ENCODE measurements around the gene NRXN3.

DNA sequence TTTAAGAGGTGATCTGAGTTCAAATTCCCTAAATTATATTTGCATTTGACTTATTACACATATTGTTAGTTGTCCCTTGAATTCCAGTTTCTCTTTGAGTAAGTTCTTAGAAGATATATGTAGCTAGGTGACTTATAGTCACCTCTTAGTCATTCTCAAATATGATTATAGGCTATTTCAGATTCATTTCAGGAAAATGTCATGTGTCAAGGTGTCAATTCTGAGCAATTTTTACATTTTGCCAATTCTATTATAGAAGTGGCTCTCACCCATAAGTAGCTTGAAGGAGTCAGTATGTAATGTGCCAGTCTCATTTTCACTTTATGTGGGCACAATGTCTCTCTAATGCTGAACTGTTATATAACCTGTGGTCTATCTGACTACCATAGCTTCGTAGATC is 1417.7 kb downstream of the NRXN3 start:
- TF ChIP-seq CTCF (IDR thresholded peaks at IDR 0.05; ENCODE audit: insufficient read depth, low read length, poor library complexity, severe bottlenecking) (no peak), EZH2phosphoT487 (conservative IDR thresholded peaks at IDR 0.05; ENCODE audit: low read length) (no peak)
